ENCODE measurements around the gene NXPH1.
"Not testable (repeated sequence)": the region's sequence is repeated elsewhere in the genome, so short reads cannot be mapped to it uniquely, and the experiment has no call there.

The NXPH1 gene

DNA sequence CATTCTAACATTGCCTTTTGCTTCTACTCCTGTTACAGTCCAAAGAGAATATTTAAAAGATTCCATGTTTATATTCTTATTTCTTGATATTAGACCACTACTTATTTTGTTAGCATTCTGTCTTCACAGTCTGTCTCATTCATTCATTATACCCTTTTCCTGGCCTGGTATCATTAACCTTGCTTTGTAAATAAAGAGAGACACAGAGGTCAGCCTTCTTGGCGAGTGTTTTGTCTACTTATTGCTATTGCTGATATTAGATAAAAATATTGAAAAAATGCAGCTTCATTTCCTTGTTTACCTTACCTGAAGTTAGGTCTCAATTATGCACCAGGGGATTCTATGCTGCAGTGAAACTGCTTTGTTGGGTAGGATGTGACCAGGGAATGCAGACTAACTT is 179.2 kb downstream of the NXPH1 start:
- DNase-seq, result no peak

DNA sequence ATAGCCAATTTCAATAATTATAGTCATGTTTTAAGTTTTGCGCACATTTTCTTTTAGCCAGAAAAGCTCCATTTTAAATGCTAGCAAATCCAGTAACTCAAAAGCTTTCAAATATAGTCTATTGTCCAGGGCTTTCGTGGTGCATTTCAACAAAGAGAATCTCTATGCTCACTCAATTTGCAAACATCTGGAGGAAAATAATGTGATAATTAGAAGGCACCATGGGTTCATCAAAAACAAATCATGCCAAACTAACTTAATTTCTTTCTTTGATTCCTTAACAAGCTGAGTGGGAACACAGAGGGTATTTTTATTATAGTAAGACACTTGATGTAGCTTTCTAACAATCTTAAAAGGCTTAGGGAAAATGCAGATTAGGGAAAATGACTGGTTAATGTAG is 179.8 kb downstream of the NXPH1 start:
- DNase-seq, result no peak

DNA sequence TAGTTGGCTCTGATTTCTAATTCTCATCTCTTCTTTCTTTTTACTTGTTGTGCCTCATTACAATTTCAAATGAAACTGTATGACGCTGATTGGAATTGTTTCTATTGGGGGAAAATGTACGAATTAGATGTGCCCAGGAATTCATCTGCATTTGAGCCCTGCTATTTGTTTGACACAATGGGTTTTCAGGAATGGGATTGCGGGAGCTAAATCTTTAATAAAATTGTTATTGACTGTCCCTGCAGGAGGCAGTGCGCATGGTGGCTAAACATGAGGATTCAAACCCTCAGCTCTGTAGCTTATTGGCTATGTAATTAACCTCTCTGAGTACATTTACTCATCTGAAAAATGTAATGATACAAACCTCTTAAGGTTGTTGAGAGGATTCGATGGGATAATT is 181.6 kb downstream of the NXPH1 start:
- no peak for DNase-seq

DNA sequence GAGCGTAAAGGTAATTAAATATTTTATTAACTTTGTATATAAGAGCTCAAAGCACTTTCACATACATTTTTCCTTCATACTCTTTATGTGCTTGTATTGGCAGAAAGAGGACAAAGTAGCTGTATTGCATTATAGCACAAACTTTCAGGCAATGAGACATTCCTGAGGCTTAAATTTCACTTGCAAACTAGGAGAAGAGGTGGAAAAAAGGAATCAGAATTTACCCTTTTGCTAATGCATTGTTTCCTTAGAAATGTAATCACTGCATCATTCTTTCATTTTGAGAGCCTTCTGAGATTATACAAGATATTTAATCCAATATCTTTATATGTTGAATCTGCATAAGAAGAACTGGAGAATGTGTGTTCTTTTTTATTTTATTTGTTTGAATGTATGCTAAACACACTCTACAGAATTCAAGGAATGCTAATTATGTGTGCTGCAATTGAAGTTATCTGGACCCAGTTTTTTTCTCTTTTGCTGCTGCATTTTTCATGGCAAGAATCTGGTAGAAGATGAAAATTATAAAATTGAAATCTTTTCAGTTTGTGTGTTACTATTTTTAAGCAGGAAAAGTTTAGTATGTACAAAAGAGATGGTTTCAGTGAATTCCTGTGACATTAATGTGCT is 185.1 kb downstream of the NXPH1 start:
- DNase-seq, result no peak

DNA sequence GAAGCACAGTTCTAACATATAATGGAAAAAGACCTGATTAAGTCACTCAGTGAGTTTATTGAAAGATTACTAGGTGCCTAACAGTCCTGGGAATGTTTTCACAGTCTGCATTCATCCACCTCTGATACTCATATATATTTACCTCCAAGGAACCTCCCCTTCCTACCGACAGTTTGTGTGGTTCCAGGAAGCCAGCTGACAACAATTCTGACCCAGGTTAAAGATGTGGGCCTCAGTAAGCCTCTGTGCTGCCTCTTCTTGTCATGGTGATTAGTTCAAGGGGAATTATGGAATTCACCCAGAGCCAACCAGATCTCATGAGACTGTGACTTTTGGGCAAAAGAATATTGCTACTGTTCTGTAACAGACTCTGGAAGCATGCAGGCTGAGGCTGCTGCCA is 186.8 kb downstream of the NXPH1 start:
- DNase-seq, result no peak

DNA sequence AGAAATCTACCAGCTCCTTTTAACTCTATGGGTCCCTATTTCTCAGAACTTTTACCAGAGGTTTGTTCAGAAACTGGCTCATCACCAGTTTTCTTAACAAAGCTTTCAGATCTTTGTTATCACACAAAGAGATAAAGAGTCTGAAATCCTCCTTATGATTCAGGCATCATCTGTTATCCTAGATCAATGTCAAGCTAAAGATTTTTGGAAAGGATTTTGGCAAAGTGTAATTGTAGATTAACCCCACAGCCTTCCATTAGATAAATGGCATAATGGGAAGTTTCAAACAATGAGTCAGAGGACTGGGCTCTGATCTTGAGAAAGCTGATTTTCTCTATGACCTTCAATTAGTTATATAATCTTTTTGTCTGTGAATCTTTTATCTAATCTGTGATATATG is 192.2 kb downstream of the NXPH1 start:
- DNase-seq, result no peak

DNA sequence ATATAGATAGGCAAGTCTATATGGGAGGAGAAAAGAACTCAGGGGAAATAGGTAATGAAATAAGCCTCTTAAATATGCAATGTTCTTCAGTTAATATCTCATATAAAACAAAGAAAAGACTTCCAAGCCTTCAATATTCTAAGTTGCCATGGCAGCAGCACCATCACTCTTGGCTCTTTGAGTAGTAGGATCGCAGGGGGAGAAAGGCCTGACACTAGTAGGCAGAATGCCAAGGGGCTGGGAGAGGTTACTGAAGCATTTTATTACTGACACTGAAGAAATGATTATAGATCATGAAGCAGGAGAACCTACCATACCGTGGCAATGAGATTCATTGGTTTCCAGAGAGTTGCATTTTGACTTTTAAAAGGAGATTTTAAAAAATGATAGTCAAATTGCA is 193.9 kb downstream of the NXPH1 start:
- no peak for DNase-seq

DNA sequence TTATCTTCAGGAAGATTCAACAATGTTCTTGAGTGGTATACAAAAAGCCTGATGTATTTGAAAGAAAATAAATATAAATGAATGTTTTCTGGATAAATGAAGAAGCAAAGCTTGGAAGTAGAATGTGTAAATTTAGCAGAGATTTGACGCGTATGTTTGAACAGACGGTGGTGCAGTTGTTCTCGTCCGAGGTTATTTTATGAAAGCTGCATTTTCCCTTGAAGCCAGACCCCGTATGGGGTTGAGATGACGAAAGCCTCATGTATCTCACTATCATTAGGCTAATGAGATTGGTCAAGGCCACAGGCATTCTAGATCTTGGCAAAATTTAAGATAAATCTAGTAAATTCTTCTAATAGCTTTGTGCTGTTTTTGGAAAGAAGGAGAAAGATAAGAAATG is 195.2 kb downstream of the NXPH1 start:
- no peak for DNase-seq

DNA sequence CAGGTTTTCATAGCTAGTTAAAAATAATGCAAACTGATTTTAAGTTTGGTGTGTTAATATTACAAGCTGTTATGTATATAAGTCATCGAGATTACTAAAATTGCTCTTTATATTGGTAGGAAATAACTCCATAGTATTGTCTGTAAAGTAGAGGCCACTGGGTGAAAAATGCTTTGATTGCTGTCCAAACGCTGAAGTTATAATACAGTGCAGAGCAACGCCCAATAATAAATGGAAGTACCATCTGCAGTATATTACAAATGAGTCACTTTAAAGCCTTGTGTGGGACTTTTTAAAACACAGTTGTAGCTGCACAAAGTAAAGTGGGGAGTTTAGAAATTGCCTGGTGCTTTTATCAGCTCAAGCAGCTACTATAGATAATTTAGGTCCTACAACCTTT is 196.1 kb downstream of the NXPH1 start:
- DNase-seq, result no peak

DNA sequence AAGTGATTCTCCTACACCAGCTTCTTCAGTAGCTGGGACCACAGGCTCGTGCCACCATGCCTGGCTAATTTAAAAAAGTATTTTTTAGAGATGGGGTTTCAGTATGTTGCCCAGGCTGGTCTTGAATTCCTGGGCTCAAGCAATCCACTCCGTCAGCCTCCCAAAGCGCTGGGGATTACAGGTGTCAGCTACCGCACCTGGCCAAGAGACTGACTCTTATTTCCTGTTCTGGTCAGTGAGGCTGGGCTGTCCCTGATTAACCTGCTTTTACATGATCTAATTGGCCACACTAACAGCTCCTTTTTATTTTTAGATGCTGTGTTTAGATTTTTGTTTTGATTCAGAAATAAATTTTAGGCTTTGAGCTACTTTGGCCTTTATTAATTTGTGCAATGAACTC is 203.9 kb downstream of the NXPH1 start:
- no peak for DNase-seq

DNA sequence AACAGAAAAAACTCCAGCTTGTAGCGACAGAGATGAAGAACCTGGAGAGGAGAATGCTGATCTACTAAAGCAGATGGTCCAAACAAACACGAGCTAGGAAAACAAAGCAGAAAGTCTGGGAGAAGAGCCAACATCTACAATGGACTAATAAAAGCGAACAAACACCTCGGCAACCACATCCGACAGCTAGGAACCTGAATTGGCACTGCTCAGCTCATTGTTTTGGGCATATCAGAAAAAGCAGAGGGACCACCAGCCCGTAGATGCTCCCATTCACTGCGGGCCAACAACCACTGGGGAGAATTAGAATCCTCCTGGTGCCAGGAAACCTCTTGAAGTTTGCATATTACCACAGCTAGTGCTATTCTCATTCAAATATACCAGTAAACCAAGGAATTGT is 204.7 kb downstream of the NXPH1 start:
- no peak for DNase-seq

DNA sequence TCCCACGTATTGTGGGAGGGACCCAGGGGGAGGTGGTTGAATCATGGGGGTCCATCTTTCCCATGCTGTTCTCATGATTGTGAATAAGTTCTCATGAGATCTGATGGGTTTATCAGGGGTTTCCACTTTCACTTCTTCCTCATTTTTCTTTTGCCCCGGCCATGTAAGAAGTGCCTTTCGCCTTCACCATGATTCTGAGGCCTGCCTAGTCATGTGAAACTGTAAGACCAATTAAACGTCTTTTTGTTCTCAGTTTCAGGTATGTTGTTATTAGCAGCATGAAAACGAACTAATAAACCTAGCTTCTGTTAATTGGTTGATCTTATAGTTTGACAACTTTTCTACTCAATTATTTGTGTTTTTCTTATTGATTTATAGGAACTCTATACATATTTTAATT is 206.3 kb downstream of the NXPH1 start:
- DNase-seq, result no peak

DNA sequence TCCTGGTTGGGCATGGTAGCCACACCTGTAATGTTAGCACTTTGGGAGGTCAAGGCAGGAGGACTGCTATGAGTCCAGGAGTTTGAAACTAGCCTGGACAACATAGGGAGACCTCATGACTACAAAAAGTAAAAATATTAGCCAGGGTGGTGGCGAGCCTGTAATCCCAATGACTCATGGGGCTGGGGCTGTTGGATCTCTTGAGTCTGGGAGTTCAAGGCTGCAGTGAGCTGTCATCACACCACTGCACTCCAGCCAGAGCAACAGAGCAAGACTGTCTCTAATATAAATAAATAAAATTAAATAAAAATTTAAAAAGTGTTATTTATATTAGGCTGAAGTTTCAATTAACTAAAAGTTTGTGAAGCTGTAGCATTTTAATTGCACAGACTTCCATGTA is 207.3 kb downstream of the NXPH1 start:
- DNase-seq, result no peak

DNA sequence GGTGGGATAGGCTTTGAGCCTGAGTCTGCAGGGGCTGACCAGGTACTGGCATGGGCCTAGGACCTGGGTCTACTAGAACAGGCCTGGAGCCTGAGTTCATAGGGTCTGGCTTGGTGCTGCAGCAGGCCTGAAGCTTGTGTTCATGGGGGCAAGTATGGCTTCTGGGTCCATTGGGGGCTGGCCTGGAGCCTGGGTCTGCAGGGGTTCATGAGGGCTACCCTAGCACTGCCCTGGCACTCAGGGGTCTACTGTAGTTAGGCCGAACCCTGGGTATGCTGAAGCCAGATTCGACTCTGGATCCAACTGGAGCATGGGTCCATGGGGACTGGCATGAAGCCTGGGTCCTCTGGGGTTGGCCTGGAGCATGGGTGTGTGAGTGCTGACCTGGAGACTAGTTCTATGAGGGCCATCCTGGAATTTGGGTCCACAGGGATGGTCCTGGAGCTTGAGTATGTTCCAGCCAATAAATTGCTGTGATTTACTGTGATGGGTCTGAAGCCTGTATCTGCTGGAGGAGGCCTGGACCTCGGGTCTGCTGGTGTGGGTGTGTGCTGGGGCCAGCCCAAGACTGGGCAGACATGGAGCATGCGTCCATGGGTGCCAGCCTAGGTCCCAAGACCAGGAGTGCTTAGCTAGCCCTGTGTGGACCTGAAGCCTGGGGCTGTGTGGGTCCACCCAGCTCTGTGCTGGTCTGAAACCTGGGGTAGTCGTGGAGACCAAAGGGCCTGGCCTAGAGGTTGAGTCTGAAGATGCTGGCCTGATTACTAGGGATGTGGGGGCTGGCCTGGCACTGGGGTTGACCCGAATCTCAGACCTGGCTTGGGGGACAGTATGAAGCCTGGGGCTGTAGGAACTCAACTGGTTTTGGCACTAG is 235.5 kb downstream of the NXPH1 start:
- no peak for DNase-seq

DNA sequence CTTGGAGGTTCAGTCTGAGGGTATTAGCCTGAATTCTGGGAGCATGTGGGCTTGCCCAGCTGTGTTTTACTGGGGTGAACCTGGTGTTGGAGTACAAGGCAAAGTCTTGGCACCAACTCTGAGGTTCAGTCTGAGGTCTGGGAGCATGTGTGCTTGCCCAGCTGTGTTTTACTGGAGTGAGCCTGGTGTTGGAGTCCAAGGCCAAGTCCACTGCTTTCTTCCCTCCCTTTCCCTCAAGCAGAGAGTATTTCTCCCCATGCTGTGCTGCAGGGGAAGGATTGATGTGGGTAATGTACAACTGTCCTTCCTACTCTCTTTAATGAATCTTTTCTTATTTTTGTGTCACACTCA is 236.1 kb downstream of the NXPH1 start:
- no peak for DNase-seq

DNA sequence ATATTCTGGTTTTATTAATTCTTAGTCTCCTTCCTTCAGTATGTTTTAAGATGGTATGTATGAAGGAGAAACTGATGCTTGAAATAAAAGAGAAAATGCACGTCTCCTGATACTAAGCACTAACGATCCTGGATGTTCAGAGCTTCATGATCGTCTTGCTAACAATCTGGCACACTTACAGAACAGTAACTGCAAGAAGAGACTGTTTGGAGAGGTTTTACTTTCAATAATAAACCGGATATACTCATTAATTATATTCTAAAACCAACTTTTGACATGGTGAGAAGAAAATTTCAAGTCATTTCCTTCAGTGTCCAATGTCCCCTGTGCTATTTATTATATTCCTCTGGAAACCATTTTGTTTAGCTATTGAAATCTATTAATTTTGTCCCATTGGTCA is 251.0 kb downstream of the NXPH1 start:
- no peak for DNase-seq

DNA sequence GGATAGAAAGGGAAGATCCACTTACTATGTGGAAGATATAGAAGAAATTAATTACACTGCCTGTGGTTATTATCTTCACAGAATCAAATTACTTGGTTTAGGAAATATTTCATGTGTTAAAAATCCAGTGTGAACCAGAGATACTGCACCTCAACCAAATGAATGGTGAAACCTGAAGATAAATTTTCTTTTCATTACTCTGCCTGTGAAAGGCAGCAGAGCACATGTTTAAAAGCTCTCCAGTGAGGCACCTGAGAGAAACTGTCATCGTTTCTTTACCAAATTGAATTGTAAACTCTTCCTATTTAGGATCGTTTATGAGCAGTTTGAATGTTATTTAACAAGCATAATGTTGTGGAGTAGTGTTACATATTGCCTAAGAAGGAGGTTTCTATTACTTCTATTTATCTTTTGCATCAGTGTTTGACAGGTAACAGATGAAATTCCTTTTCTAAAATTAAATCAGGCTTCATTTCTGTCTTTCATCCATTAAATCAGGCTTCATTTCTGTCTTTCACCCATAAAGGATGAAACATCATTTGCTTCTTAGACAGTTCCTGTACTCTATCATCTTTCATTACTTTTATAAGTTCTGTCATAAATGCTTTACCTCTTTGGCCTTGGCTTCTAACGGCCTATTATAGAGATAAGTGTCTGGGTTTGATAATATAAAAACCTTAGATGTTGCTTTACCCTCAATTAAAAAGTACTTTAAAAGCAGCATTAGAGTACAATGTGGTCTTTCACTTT is 266.6 kb downstream of the NXPH1 start:
- DNase-seq, result no peak

DNA sequence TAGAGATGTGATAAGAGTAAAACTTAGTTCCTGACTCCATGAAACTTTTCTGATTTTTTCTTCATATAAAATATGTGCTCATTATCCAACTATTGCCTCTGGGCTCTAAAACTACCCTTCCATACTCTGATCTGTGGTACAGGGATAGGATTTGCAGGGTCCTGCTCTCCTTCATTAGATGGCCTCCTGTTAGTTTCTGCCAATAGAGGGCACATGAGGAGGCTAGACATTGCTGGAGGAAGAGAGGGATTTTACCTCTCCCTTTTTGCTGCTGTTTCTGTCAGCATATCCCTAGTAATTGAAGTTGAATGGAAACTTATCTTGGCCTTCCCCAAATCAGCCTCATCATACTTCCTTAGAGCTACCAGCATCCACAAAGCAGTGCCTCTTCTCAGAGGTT is 269.4 kb downstream of the NXPH1 start:
- no peak for DNase-seq

DNA sequence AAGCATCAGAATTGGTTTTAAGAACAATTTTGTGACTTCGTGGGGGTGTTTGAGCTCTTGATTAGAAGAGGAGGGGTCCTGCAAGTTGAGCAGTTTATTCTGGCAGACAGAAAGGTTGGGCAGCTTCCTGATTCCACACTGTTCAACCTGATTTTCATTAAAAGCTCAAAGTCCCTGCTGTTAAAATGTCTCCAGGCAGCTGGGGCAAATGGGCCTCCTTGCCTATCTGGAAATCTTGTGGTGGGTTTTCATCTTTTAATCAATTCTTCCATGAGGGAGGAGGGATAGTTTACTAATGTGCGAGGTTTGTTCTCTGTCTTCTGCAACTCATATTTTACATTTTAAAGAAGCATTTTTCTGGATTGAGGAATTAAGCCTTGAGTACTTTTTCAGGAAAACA is 276.7 kb downstream of the NXPH1 start:
- no peak for DNase-seq

DNA sequence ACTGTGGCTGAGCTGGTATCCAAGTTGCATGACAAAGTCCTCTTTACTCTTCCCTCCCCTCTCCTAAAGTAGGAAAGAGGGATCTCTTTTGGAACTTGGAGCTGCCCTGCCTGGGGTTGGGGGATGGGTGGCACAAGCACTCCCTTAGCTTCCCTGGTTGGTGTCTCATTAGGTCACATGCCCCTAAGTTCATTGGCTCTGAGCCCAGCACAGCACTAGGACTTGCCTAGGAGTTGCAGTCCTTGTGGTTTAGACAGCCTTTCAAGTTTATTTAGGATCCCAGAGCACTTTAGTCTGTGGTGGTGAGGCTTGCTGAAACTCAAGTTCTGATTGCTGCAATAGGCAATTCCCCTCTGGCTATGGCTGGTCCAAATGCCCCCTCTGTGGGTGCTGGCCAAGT is 281.4 kb downstream of the NXPH1 start:
- DNase-seq, result no peak

DNA sequence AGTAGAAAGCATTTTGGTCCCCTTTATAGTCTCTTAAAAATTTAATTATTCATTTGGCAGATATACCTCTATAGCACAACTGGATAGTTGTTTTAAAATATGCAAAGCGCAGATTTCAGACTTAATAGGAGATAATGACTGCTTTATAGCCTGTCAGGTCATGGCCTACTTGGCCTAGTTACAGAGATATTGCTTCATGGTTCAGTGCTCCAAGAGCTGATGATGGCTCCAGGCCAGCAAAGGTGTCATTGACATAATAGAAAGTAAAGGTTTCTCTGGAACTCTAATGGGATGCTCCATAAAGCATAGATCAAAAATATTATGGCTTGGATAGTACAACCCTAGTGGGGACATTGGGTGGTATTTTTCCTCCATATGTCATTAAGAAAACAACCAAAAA is 285.7 kb downstream of the NXPH1 start:
- no peak for DNase-seq

DNA sequence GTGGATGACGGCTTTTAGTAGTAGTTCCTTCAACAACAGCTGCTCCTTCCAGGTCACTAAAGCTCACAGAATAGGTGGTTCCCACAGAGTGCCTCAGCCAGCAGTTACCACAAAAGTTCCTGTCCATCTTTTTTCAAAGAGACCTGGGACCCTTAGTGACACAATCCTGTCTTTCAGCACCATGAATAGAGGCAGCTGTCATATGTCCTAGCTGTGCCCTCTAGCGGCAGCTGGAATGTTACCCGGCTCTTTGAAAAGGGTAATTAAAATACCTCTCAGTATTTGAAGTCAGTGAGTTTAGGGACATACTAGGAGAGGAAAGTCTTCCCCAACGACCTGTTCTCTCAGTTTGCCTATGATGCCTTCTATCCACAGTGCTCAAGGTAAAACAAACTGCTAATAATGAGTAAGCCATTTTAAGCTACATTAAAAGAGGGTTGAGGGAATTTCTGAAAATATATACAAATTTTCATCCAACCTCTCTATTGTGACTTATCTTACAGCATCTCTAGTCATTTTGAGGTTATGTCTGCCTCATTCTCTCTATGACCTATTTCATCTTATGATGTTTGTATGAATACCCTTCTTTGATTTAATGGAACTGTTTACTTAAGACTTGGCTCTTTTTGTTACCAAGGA is 290.8 kb downstream of the NXPH1 start:
- no peak for DNase-seq

DNA sequence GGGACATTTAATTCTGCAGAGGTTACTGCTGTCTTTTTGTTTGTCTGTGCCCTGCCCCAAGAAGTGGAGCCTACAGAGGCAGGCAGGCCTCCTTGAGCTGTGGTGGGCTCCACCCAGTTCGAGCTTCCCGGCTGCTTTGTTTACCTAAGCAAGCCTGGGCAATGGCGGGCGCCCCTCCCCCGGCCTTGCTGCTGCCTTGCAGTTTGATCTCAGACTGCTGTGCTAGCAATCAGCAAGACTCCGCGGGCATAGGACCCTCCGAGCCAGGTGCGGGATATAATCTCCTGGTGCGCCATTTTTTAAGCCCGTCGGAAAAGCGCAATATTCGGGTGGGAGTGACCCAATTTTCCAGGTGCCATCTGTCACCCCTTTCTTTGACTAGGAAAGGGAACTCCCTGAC is 298.3 kb downstream of the NXPH1 start:
- not testable (repeated sequence) for DNase-seq

DNA sequence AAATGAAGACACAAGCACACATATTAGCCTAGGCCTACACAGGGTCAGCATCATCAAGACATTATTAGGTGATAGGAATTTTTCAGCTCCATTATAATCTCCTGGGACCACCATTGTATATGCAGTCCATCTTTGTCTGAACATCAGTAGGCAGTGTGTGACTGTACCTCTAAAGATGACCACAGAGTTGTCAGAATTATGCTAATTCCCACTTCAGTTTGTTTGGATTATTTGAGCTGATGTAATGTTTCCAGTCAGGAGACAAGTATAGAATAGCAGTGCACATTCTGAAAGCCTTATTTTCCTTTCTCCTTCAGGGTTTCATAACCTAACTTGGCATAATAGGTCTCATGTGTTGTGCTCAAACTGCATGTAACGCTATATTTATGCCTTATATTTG is 306.4 kb downstream of the NXPH1 start:
- DNase-seq, result no peak
